NCI-H2227 treated with DMSO at 0.1 percent for 48 hours (cell line): ENCODE results near the gene CRB2.
"Not testable (repeated sequence)": the region's sequence is repeated elsewhere in the genome, so short reads cannot be mapped to it uniquely, and the experiment has no call there.

ENCODE experiments used
- DNase-seq: peaks from one replicate; lab custom pipeline; 2025; lab: John Stamatoyannopoulos, UW

Gene CRB2

GRCh38 chr9:123380852-123381705 is 25.1 kb downstream of the CRB2 start:
- no peak for DNase-seq

- no peak for DNase-seq
Observed at GRCh38 chr9:123382653-123383511, 26.9 kb downstream of the CRB2 start.

- no peak for DNase-seq
Observed at GRCh38 chr9:123383512-123384170, 27.6 kb downstream of the CRB2 start.

GRCh38 chr9:123387686-123388085 is 31.7 kb downstream of the CRB2 start:
- no peak for DNase-seq

- DNase-seq: no peak
Observed at GRCh38 chr9:123389070-123389469, 33.1 kb downstream of the CRB2 start.

- DNase-seq: no peak
Observed at GRCh38 chr9:123389698-123390097, 33.7 kb downstream of the CRB2 start.

GRCh38 chr9:123390337-123391135 is 34.5 kb downstream of the CRB2 start:
- DNase-seq: no peak

GRCh38 chr9:123391233-123391632 is 35.2 kb downstream of the CRB2 start:
- no peak for DNase-seq

GRCh38 chr9:123391946-123392345 is 35.9 kb downstream of the CRB2 start:
- no peak for DNase-seq

GRCh38 chr9:123392802-123393201 is 36.8 kb downstream of the CRB2 start:
- no peak for DNase-seq

- no peak for DNase-seq
Observed at GRCh38 chr9:123394291-123395235, 38.6 kb downstream of the CRB2 start.

GRCh38 chr9:123395276-123395688 is 39.3 kb downstream of the CRB2 start:
- no peak for DNase-seq

GRCh38 chr9:123395689-123396511 is 39.9 kb downstream of the CRB2 start:
- DNase-seq: no peak

GRCh38 chr9:123397975-123398374 is 42.0 kb downstream of the CRB2 start:
- no peak for DNase-seq

- not testable (repeated sequence) for DNase-seq
Observed at GRCh38 chr9:123398938-123399337, 42.9 kb downstream of the CRB2 start.

GRCh38 chr9:123399803-123400378 is 43.9 kb downstream of the CRB2 start:
- no peak for DNase-seq

- DNase-seq: no peak
Observed at GRCh38 chr9:123400926-123401503, 45.0 kb downstream of the CRB2 start.

- DNase-seq: peak; percentile 15
Observed at GRCh38 chr9:123401879-123402513, 46.0 kb downstream of the CRB2 start.
